HG02678 (cell line): Measurements from ENCODE around the gene TSHB.
"Not testable (repeated sequence)": the region's sequence is repeated elsewhere in the genome, so short reads cannot be mapped to it uniquely, and the experiment has no call there.

ENCODE experiments used
- ATAC-seq: cut with Tn5 transposase; IDR thresholded peaks from one replicate; pipeline ENCODE4 v1.9.1; 2021; ENCODE audit warnings: mild to moderate bottlenecking, moderate library complexity; ENCODE audit not compliant: unreplicated experiment

TSHB gene

GRCh38 chr1:115029526-115029925 is at the start of gene TSHB:
Gene TSHB, plus strand, starts transcription at chr1:115029826. Its CDS starts 3,537 bp downstream, at chr1:115033363.
- no peak for ATAC-seq

GRCh38 chr1:114982251-114982650 is 47.4 kb upstream of the TSHB start:
- ATAC-seq, result no peak

GRCh38 chr1:114986286-114986685 is 43.3 kb upstream of the TSHB start:
- no peak for ATAC-seq

- no peak for ATAC-seq
Observed at GRCh38 chr1:114988095-114988494, 41.5 kb upstream of the TSHB start.

GRCh38 chr1:114997510-114998289 is 31.9 kb upstream of the TSHB start:
- no peak for ATAC-seq

- ATAC-seq, result no peak
Observed at GRCh38 chr1:115006191-115006590, 23.4 kb upstream of the TSHB start.

- ATAC-seq, result no peak
Observed at GRCh38 chr1:115012006-115012405, 17.6 kb upstream of the TSHB start.

- no peak for ATAC-seq
Observed at GRCh38 chr1:115012434-115012833, 17.2 kb upstream of the TSHB start.

GRCh38 chr1:115013792-115014191 is 15.8 kb upstream of the TSHB start:
- no peak for ATAC-seq

- not testable (repeated sequence) for ATAC-seq
Observed at GRCh38 chr1:115019549-115019948, 10.1 kb upstream of the TSHB start.

GRCh38 chr1:115021145-115021544 is 8.5 kb upstream of the TSHB start:
- no peak for ATAC-seq

GRCh38 chr1:115023593-115023992 is 6.0 kb upstream of the TSHB start:
- no peak for ATAC-seq

- ATAC-seq, result no peak
Observed at GRCh38 chr1:115031595-115031994, 2.0 kb downstream of the TSHB start.

- ATAC-seq, result no peak
Observed at GRCh38 chr1:115035652-115036051, 6.0 kb downstream of the TSHB start.

GRCh38 chr1:115036814-115037507 is 7.3 kb downstream of the TSHB start:
- ATAC-seq, result no peak

GRCh38 chr1:115040501-115040900 is 10.9 kb downstream of the TSHB start:
- ATAC-seq, result no peak

- no peak for ATAC-seq
Observed at GRCh38 chr1:115041654-115042053, 12.0 kb downstream of the TSHB start.

GRCh38 chr1:115046751-115047150 is 17.1 kb downstream of the TSHB start:
- ATAC-seq, result no peak

GRCh38 chr1:115051850-115052249 is 22.2 kb downstream of the TSHB start:
- no peak for ATAC-seq

- ATAC-seq, result peak; percentile 82
Observed at GRCh38 chr1:115052454-115053083, 22.9 kb downstream of the TSHB start.

- no peak for ATAC-seq
Observed at GRCh38 chr1:115056395-115056798, 26.8 kb downstream of the TSHB start.
